Astrocyte (in vitro differentiated cells and primary cell): ENCODE results near the gene DCTD. TPM values are rescaled to one million over a fixed set of nuclear protein-coding genes. Genes with fewer than 3 reads are reported as not detected.

Experiments
- DNase-seq: peaks from one replicate; pipeline ENCODE4 v3.0.0-alpha.2; 2010; ENCODE audit warnings: low read depth
- FAIRE-seq: peaks from 2 replicates; lab custom pipeline; 2011; peaks lifted over from hg19 to GRCh38; lab: Jason Lieb, UNC
- H2AFZ ChIP-seq: 2 replicates; pipeline ENCODE4 v1.6.0; 2012; ENCODE audit warnings: low read depth, low read length, inconsistent platforms
- H3K27ac ChIP-seq: 2 replicates; pipeline ENCODE4 v1.5.1; 2011; ENCODE audit warnings: low read depth, low read length, inconsistent platforms
- H3K27me3 ChIP-seq: 2 replicates; pipeline ENCODE4 v1.6.0; 2011; ENCODE audit warnings: low read length, inconsistent platforms; ENCODE audit not compliant: insufficient read depth
- H3K36me3 ChIP-seq: 2 replicates; pipeline ENCODE4 v1.5.1; 2011; ENCODE audit warnings: low read length, inconsistent platforms; ENCODE audit not compliant: insufficient read depth
- H3K4me1 ChIP-seq: 2 replicates; pipeline ENCODE4 v1.5.1; 2011; ENCODE audit warnings: low read length, inconsistent platforms; ENCODE audit not compliant: insufficient read depth
- H3K4me2 ChIP-seq: 2 replicates; pipeline ENCODE4 v1.6.0; 2012; ENCODE audit warnings: low read length, inconsistent platforms
- H3K4me3 ChIP-seq: 2 replicates; pipeline ENCODE4 v1.5.1; 2011; ENCODE audit warnings: low read depth, mild to moderate bottlenecking, low read length, inconsistent platforms; ENCODE audit not compliant: insufficient read depth
- H3K79me2 ChIP-seq: 2 replicates; pipeline ENCODE4 v1.6.0; 2012; ENCODE audit warnings: mild to moderate bottlenecking, low read length, inconsistent platforms; ENCODE audit not compliant: insufficient read depth
- H3K9ac ChIP-seq: 2 replicates; pipeline ENCODE4 v1.6.0; 2012; ENCODE audit warnings: mild to moderate bottlenecking, low read length, inconsistent platforms
- H3K9me3 ChIP-seq: 2 replicates; pipeline ENCODE4 v1.5.1; 2012; ENCODE audit warnings: low read depth, mild to moderate bottlenecking, low read length, inconsistent platforms; ENCODE audit not compliant: insufficient read depth
- H4K20me1 ChIP-seq: 2 replicates; pipeline ENCODE4 v1.6.0; 2012; ENCODE audit warnings: low read length, inconsistent platforms; ENCODE audit not compliant: insufficient read depth
- H3K27ac Mint-ChIP-seq: one replicate; pipeline ENCODE4 v1.8.0; 2021; ENCODE audit warnings: mild to moderate bottlenecking, mixed read lengths; ENCODE audit not compliant: unreplicated experiment
- H3K27me3 Mint-ChIP-seq: one replicate; pipeline ENCODE4 v1.8.0; 2021; ENCODE audit warnings: low read depth, mixed read lengths; ENCODE audit not compliant: unreplicated experiment
- H3K36me3 Mint-ChIP-seq: one replicate; pipeline ENCODE4 v1.8.0; 2021; ENCODE audit warnings: low read depth, mixed read lengths; ENCODE audit not compliant: unreplicated experiment
- H3K4me1 Mint-ChIP-seq: one replicate; pipeline ENCODE4 v1.8.0; 2021; ENCODE audit warnings: low read depth, mixed read lengths; ENCODE audit not compliant: unreplicated experiment
- H3K4me3 Mint-ChIP-seq: one replicate; pipeline ENCODE4 v1.8.0; 2021; ENCODE audit warnings: mild to moderate bottlenecking, moderate library complexity, mixed read lengths; ENCODE audit not compliant: unreplicated experiment
- H3K9me3 Mint-ChIP-seq: one replicate; pipeline ENCODE4 v1.8.0; 2021; ENCODE audit warnings: mild to moderate bottlenecking, mixed read lengths; ENCODE audit not compliant: unreplicated experiment
- CTCF ChIP-seq: IDR thresholded peaks from 2 replicates; pipeline ENCODE4 v1.5.1; 2011; ENCODE audit warnings: low read depth, mild to moderate bottlenecking, inconsistent platforms, low read length, moderate library complexity; ENCODE audit not compliant: insufficient read depth
- EZH2 ChIP-seq: IDR thresholded peaks from 2 replicates; pipeline ENCODE4 v1.6.1; 2012; ENCODE audit warnings: mild to moderate bottlenecking, low read length, inconsistent platforms; ENCODE audit not compliant: insufficient read depth
- total RNA-seq: library from RNA; stranded (reverse); gene quantifications from 2 replicates; pipeline ENCODE4 v1.2.1, GENCODE V29; 2021

Gene DCTD
- total RNA-seq, 1 donor from 2014 or later = 119 TPM

GRCh38 chr4:182960228-182960627, 43.0 kb upstream of the DCTD start:
- DNase-seq = no peak
- Mint-ChIP-seq H3K4me3 (no peak overlapping the region), H3K4me1 (peaks cover 2% of the 10 kb centered on the region), H3K9me3 (peaks cover 17% of the 10 kb centered on the region), H3K36me3 (peaks cover 4% of the 10 kb centered on the region), H3K27ac (no peak overlapping the region), H3K27me3 (no peaks in the 10 kb centered on the region)
- Histone ChIP-seq H3K27me3 (no peaks in the 10 kb centered on the region), H3K36me3 (no peaks in the 10 kb centered on the region), H3K27ac (no peak overlapping the region), H3K9me3 (peaks cover 7% of the 10 kb centered on the region), H3K4me3 (no peak overlapping the region), H2AFZ (no peak overlapping the region), H3K79me2 (no peaks in the 10 kb centered on the region), H3K4me2 (no peak overlapping the region), H3K9ac (no peak overlapping the region), H4K20me1 (no peaks in the 10 kb centered on the region), H3K4me1 (peaks cover 3% of the 10 kb centered on the region)
- no peak for TF ChIP-seq EZH2
- TF ChIP-seq CTCF = no peak
- FAIRE-seq = no peak

- FAIRE-seq = no peak
- H2AFZ ChIP-seq = no peak overlapping the region
Measured at GRCh38 chr4:182955411-182955810, 38.2 kb upstream of the DCTD start.

More at GRCh38 chr4:182955411-182955810, 38.2 kb upstream of the DCTD start:
- no peak overlapping the region for H3K27ac Mint-ChIP-seq
- peaks cover 3% of the 10 kb centered on the region for H3K4me1 ChIP-seq
- H3K27me3 ChIP-seq = no peaks in the 10 kb centered on the region
- DNase-seq = peak; percentile 11
- H3K27me3 Mint-ChIP-seq = no peaks in the 10 kb centered on the region
- H3K4me3 Mint-ChIP-seq = no peak overlapping the region
- no peak overlapping the region for H3K27ac ChIP-seq
- H3K9ac ChIP-seq = no peak overlapping the region
- H3K36me3 Mint-ChIP-seq = peaks cover 4% of the 10 kb centered on the region
- H3K4me3 ChIP-seq = no peak overlapping the region
- peaks cover 2% of the 10 kb centered on the region for H3K4me1 Mint-ChIP-seq
- H3K9me3 ChIP-seq = peaks cover 7% of the 10 kb centered on the region
- TF ChIP-seq CTCF (no peak), EZH2 (no peak)
- H3K9me3 Mint-ChIP-seq = peaks cover 22% of the 10 kb centered on the region
- H3K36me3 ChIP-seq = no peaks in the 10 kb centered on the region
- no peaks in the 10 kb centered on the region for H3K79me2 ChIP-seq
- H3K4me2 ChIP-seq = no peak overlapping the region
- no peaks in the 10 kb centered on the region for H4K20me1 ChIP-seq
